Upper lobe of left lung (tissue), 6 donors: ENCODE data around the gene PDLIM1. TPM values are rescaled to one million over a fixed set of nuclear protein-coding genes. Genes with fewer than 3 reads are reported as not detected.

ENCODE experiments used
- ATAC-seq, 2 donors: fragments of 200-7000 bp; cut with Tn5 transposase; one replicate each; pipeline ENCODE4 v1.9.1; 2022; ENCODE audit warnings: mild to moderate bottlenecking in 2 of 2, moderate library complexity in 2 of 2; ENCODE audit not compliant: low FRiP score in 2 of 2
- DNase-seq, 2 donors: peaks; one replicate each; pipeline ENCODE4 v3.0.0-alpha.2; 2019 to 2020
- H3K27ac ChIP-seq, 4 donors: fragments of 200-600 bp; sonication (generic); one replicate each; pipeline ENCODE4 v1.5.1; 2016 to 2019
- H3K27me3 ChIP-seq, 4 donors: fragments of 200-600 bp; sonication (generic); one replicate each; pipeline ENCODE4 v1.5.1; 2017 to 2019
- H3K36me3 ChIP-seq, 4 donors: fragments of 200-600 bp; sonication (generic); one replicate each; pipeline ENCODE4 v1.5.1; 2016 to 2019
- H3K4me1 ChIP-seq, 4 donors: fragments of 200-600 bp; sonication (generic); one replicate each; pipeline ENCODE4 v1.5.1; 2018 to 2019
- H3K4me3 ChIP-seq, 4 donors: fragments of 200-600 bp; sonication (generic); one replicate each; pipeline ENCODE4 v1.5.1; 2017 to 2019; ENCODE audit warnings: mild to moderate bottlenecking in 2 of 4, moderate library complexity in 1 of 4
- H3K9me3 ChIP-seq, 4 donors: fragments of 200-600 bp; sonication (generic); one replicate each; pipeline ENCODE4 v1.5.1; 2018 to 2019
- EP300 ChIP-seq, 4 donors: sonication (generic); formaldehyde crosslinking; IDR thresholded peaks; one replicate each; pipeline ENCODE4 v1.5.1; 2017; ENCODE audit warnings: antibody characterized with exemption in 4 of 4, control low read depth in 2 of 4
- POLR2A ChIP-seq, 4 donors: fragments of 450-650 bp; IDR thresholded peaks; one replicate each; pipeline ENCODE4 v1.5.1; 2016 to 2017; ENCODE audit warnings: antibody characterized with exemption in 4 of 4, mild to moderate bottlenecking in 2 of 4
- POLR2AphosphoS5 ChIP-seq, 2 donors: sonication (generic); formaldehyde crosslinking; IDR thresholded peaks; one replicate each; pipeline ENCODE4 v1.5.1; 2017; ENCODE audit warnings: antibody characterized with exemption in 2 of 2
- WGBS, 2 donors: methylation state at CpG; one replicate each; pipeline ENCODE4 v1.1.5; 2017 to 2018; 5-methylcytosine and 5-hydroxymethylcytosine counted together
- total RNA-seq, 6 donors: library from RNA; depleted of rRNA in 4 of 6; stranded (reverse); fragments of >200 nt in 4 of 6; gene quantifications; one replicate each; pipeline versions ENCODE4 v1.1.0 to v1.2.1, GENCODE V29; 2016 to 2021
- TF ChIP-seq, protein P1 (sequence below), 6 experiments: fragments of 450-650 bp in 4 of 6; fragments of 200-600 bp in 2 of 6; sonication (generic) in 2 of 6; IDR thresholded peaks; one replicate each; pipeline ENCODE4 v1.5.1; 2016 to 2019; ENCODE audit warnings: antibody characterized with exemption in 6 of 6
- donor health status: DM: no; HTN: no; CAD: no; lungs with moderate emphysema.
- donor health status: DM: no; HTN: yes; CAD: no; lungs with severe emphysema.

The PDLIM1 gene
- total RNA-seq, 6 donors from 2014 or later = 78.6 to 239 (median 178) TPM

DNA sequence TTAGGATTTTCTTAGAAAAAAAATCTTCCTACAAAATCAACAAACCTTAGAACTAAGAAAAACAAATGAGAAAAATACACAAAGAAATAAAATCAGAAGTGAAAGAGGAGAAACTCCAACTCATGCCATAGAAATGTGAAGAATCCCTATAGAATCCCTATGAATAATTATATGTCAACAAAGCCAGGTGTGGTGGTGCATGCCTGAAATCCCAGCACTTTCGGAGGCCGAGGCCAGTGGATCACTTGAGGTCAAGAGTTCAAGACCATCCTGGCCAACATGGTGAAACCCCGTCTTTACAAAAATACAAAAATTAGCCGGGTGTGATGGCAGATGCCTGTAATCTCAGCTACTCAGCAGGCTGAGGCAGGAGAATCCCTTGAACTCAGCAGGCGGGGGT lies 69.7 kb downstream of the PDLIM1 start:
- no peak for DNase-seq
- TF ChIP-seq POLR2AphosphoS5 (IDR thresholded peaks at IDR 0.05) (no peak), EP300 (IDR thresholded peaks at IDR 0.05) (no peak), POLR2A (IDR thresholded peaks at IDR 0.05) (no peak)
- TF ChIP-seq, protein P1, sequence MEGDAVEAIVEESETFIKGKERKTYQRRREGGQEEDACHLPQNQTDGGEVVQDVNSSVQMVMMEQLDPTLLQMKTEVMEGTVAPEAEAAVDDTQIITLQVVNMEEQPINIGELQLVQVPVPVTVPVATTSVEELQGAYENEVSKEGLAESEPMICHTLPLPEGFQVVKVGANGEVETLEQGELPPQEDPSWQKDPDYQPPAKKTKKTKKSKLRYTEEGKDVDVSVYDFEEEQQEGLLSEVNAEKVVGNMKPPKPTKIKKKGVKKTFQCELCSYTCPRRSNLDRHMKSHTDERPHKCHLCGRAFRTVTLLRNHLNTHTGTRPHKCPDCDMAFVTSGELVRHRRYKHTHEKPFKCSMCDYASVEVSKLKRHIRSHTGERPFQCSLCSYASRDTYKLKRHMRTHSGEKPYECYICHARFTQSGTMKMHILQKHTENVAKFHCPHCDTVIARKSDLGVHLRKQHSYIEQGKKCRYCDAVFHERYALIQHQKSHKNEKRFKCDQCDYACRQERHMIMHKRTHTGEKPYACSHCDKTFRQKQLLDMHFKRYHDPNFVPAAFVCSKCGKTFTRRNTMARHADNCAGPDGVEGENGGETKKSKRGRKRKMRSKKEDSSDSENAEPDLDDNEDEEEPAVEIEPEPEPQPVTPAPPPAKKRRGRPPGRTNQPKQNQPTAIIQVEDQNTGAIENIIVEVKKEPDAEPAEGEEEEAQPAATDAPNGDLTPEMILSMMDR (IDR thresholded peaks at IDR 0.05) = no peak
- no peaks in the 10 kb centered on the region for H3K27me3 ChIP-seq
- no peaks in the 10 kb centered on the region for H3K9me3 ChIP-seq
- no peaks in the 10 kb centered on the region for H3K4me1 ChIP-seq
- H3K4me3 ChIP-seq = no peak overlapping the region
- H3K36me3 ChIP-seq = peaks cover 0 to 6% (median 0%) of the 10 kb centered on the region in 4 donors
- no peak overlapping the region for H3K27ac ChIP-seq
- 69 to 75% methylated on average over 5 of the region's 5 CpGs for WGBS, 2 donors
- no peak for ATAC-seq

DNA sequence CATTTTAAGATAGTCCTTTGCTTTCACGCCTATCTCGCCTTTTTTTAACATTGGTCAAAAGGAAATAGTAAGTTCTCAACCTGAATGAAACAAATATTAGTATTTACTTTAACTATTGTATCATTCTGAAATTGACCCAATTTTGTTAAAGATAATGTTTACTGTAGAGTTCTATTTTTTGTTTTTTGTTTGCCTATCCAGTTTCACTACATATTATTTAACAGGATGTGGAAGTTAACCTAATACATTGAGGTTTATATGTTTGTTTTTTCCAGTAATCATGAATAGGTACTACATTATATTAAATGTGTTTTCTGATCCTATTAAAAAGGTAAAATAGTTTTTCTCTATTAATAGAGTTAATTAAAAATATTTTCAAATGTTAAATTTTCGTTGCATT lies 70.3 kb downstream of the PDLIM1 start:
- 92 to 94% methylated on average over 3 of the region's 3 CpGs for WGBS, 2 donors
- no peak overlapping the region for H3K4me3 ChIP-seq
- H3K9me3 ChIP-seq = no peaks in the 10 kb centered on the region
- no peak for ATAC-seq
- no peak overlapping the region for H3K27ac ChIP-seq
- TF ChIP-seq, protein P1 (IDR thresholded peaks at IDR 0.05) = no peak
- no peak for DNase-seq
- no peaks in the 10 kb centered on the region for H3K4me1 ChIP-seq
- no peaks in the 10 kb centered on the region for H3K27me3 ChIP-seq
- H3K36me3 ChIP-seq = peaks cover 0 to 6% (median 0%) of the 10 kb centered on the region in 4 donors

DNA sequence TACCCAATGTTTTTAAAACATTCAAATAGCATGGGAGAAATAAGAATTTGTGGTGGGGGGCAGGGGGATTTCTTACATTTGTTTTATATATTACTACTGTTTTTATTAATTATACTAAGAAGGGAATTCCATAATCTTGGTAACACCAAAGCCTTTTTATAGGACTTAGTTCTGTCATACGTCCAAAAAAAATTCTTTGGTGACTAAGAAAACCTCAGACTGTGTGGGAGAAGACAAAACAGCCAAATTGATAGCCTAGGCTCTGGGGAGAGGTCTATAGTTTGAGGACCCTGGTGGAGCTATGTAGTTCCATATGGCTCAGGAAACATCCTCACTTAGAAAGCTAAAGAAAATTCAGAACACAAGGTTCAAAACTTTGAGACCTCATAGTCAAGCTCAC lies 73.3 kb downstream of the PDLIM1 start:
- no peaks in the 10 kb centered on the region for H3K4me1 ChIP-seq
- 81 to 85% methylated on average over 1 of the region's 1 CpG for WGBS, 2 donors
- no peaks in the 10 kb centered on the region for H3K36me3 ChIP-seq
- ATAC-seq (no peak), DNase-seq (no peak)
- H3K4me3 ChIP-seq = no peak overlapping the region
- H3K9me3 ChIP-seq = no peaks in the 10 kb centered on the region
- H3K27me3 ChIP-seq = no peaks in the 10 kb centered on the region
- no peak overlapping the region for H3K27ac ChIP-seq
- TF ChIP-seq, protein P1 (IDR thresholded peaks at IDR 0.05) = no peak
- TF ChIP-seq EP300 (IDR thresholded peaks at IDR 0.05) = no peak
- TF ChIP-seq POLR2AphosphoS5 (IDR thresholded peaks at IDR 0.05) = no peak
- no peak for TF ChIP-seq POLR2A (IDR thresholded peaks at IDR 0.05)

DNA sequence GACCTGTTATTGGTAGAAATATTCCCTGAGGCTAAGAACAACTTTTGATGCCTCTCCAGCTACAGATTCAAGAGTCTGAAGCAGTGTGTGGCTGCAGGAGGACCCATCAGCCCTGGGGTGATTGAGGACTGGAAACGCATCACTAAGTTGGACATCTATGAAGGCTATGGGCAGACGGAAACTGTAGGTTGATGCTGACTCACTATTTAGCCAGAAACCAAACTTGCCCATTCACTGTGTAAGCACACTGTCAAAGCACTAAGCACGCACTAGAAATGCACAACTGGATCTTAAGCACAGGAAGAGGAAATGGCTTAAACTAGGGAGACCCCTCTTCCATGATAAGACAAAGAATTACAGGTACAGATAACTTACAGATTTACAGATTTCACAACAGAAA lies 76.0 kb downstream of the PDLIM1 start:
- H3K27ac ChIP-seq = no peak overlapping the region
- no peaks in the 10 kb centered on the region for H3K4me1 ChIP-seq
- no peaks in the 10 kb centered on the region for H3K27me3 ChIP-seq
- 43 to 44% methylated on average over 3 of the region's 3 CpGs for WGBS, 2 donors
- no peaks in the 10 kb centered on the region for H3K9me3 ChIP-seq
- no peak overlapping the region for H3K4me3 ChIP-seq
- no peak for ATAC-seq
- TF ChIP-seq POLR2A (IDR thresholded peaks at IDR 0.05) = no peak
- TF ChIP-seq EP300 (IDR thresholded peaks at IDR 0.05) = no peak
- TF ChIP-seq, protein P1 (IDR thresholded peaks at IDR 0.05) = no peak
- no peaks in the 10 kb centered on the region for H3K36me3 ChIP-seq
- no peak for DNase-seq

DNA sequence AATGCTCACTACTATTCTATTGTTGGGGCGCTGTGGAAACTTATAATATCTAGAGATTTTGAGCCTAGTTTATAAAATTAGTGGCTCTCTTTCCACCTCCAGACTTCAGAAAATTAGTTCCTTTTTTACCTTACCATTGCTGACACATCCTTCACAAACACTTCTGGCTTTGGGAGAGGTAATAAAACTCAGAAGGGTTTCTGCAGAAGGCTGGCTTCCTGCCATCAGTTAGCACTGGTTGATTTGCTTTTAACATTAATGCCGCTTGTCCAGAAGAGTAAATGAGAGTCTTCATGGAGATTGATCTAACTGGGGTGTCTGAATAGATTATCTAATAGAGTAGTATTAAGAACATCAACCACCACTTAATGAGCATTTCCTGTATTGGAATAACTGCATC lies 76.4 kb downstream of the PDLIM1 start:
- no peak for ATAC-seq
- Histone ChIP-seq H3K27ac (no peak overlapping the region), H3K27me3 (no peaks in the 10 kb centered on the region), H3K9me3 (no peaks in the 10 kb centered on the region), H3K4me3 (no peak overlapping the region), H3K36me3 (no peaks in the 10 kb centered on the region), H3K4me1 (no peaks in the 10 kb centered on the region)
- TF ChIP-seq POLR2AphosphoS5 (IDR thresholded peaks at IDR 0.05) = no peak
- TF ChIP-seq, protein P1 (IDR thresholded peaks at IDR 0.05) = no peak
- no peak for TF ChIP-seq POLR2A (IDR thresholded peaks at IDR 0.05)
- no peak for TF ChIP-seq EP300 (IDR thresholded peaks at IDR 0.05)
- 55 to 65% methylated on average over 2 of the region's 2 CpGs for WGBS, 2 donors
- no peak for DNase-seq
